Uterus (tissue), 4 donors: ENCODE results near the gene SNX13. TPM values are rescaled to one million over a fixed set of nuclear protein-coding genes. Genes with fewer than 3 reads are reported as not detected.

ENCODE experiments used
- DNase-seq, 2 donors: peaks; one replicate each; pipeline ENCODE4 v3.0.0-alpha.2; 2019 to 2020
- H3K27ac ChIP-seq, 2 donors: fragments of 200-600 bp; sonication (generic); 1 replicate in 1 of 2; 2 replicates in 1 of 2; pipeline ENCODE4 v1.5.1; 2016 to 2018
- H3K27me3 ChIP-seq, 2 donors: fragments of 200-600 bp; sonication (generic); one replicate each; pipeline ENCODE4 v1.5.1; 2018 to 2019; ENCODE audit warnings: control low read depth in 1 of 2
- H3K36me3 ChIP-seq, 2 donors: fragments of 200-600 bp; sonication (generic); one replicate each; pipeline ENCODE4 v1.5.1; 2019; ENCODE audit warnings: control low read depth in 1 of 2
- H3K4me1 ChIP-seq, 2 donors: fragments of 200-600 bp; sonication (generic); one replicate each; pipeline ENCODE4 v1.5.1; 2018 to 2019; ENCODE audit warnings: control low read depth in 1 of 2
- H3K4me3 ChIP-seq, 2 donors: fragments of 200-600 bp; sonication (generic); 1 replicate in 1 of 2; 2 replicates in 1 of 2; pipeline ENCODE4 v1.5.1; 2018 to 2019; ENCODE audit warnings: mild to moderate bottlenecking in 1 of 2
- H3K9me3 ChIP-seq, 2 donors: fragments of 200-600 bp; sonication (generic); one replicate each; pipeline ENCODE4 v1.5.1; 2019; ENCODE audit warnings: control low read depth in 1 of 2
- POLR2A ChIP-seq, 2 donors: fragments of 450-650 bp; IDR thresholded peaks; one replicate each; pipeline ENCODE4 v1.6.1; 2016; ENCODE audit warnings: antibody characterized with exemption in 2 of 2, mild to moderate bottlenecking in 1 of 2, moderate library complexity in 1 of 2
- intact Hi-C: fragments of 100-400 bp; cut with DNase I; formaldehyde crosslinking; loops from one replicate; pipeline ENCODE4 v1.15.1; 2023; ENCODE audit warnings: low total_unique reads
- total RNA-seq, 4 donors: library from RNA; depleted of rRNA in 3 of 4; stranded (reverse); fragments of >200 nt in 3 of 4; gene quantifications; one replicate each; pipeline versions ENCODE4 v1.1.0 to v1.2.4, GENCODE V29; 2014 to 2023
- TF ChIP-seq, protein P1 (sequence below), 4 experiments: fragments of 200-600 bp in 2 of 4; fragments of 450-650 bp in 2 of 4; sonication (generic) in 2 of 4; IDR thresholded peaks; one replicate each; pipeline ENCODE4 v1.5.1; 2016 to 2019; ENCODE audit warnings: antibody characterized with exemption in 4 of 4, mild to moderate bottlenecking in 2 of 4, moderate library complexity in 1 of 4
- donor health status: DM: yes; HTN: yes; CAD: no.

The SNX13 gene
- total RNA-seq, 4 donors from 2014 or later = 26.9 to 222 (median 91.2) TPM

DNA sequence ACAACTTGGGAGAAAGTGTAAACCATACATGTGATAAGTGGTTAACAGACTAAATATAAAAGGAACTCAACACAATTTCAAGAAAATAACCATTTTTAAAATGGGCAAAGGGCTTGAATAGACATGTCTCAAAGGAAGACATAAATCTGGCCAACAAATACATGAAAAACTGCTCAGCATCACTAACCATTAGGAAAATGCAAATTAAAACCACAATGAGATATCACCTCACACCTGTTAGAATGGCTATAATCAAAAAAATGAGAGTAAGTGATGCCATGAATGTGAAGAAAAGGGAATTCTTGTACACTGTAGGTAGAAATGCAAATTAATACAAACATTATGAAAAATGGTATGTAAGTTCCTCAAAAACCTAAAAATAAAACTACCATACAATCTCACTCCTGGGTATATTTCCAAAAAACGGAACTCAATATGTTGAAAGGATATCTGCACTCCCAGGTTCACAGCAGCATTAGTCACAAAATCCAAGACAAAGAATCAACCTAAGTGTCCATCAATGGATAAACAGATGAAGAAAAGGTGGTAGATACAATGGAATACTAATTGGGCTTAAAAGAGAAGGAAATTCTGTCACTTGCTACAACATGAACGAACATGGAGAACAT, 5.6 kb downstream of the SNX13 start:
- no peak for DNase-seq
- Histone ChIP-seq H3K9me3 (no peaks in the 10 kb centered on the region), H3K36me3 (no peaks in the 10 kb centered on the region), H3K4me3 (no peak overlapping the region), H3K27ac (no peak overlapping the region), H3K4me1 (peaks cover 0 to 4% of the 10 kb centered on the region in 2 donors), H3K27me3 (no peaks in the 10 kb centered on the region)
- no peak for TF ChIP-seq POLR2A (IDR thresholded peaks at IDR 0.05)
- TF ChIP-seq, protein P1, sequence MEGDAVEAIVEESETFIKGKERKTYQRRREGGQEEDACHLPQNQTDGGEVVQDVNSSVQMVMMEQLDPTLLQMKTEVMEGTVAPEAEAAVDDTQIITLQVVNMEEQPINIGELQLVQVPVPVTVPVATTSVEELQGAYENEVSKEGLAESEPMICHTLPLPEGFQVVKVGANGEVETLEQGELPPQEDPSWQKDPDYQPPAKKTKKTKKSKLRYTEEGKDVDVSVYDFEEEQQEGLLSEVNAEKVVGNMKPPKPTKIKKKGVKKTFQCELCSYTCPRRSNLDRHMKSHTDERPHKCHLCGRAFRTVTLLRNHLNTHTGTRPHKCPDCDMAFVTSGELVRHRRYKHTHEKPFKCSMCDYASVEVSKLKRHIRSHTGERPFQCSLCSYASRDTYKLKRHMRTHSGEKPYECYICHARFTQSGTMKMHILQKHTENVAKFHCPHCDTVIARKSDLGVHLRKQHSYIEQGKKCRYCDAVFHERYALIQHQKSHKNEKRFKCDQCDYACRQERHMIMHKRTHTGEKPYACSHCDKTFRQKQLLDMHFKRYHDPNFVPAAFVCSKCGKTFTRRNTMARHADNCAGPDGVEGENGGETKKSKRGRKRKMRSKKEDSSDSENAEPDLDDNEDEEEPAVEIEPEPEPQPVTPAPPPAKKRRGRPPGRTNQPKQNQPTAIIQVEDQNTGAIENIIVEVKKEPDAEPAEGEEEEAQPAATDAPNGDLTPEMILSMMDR (IDR thresholded peaks at IDR 0.05) = no peak
- intact Hi-C loops = no loop called here

DNA sequence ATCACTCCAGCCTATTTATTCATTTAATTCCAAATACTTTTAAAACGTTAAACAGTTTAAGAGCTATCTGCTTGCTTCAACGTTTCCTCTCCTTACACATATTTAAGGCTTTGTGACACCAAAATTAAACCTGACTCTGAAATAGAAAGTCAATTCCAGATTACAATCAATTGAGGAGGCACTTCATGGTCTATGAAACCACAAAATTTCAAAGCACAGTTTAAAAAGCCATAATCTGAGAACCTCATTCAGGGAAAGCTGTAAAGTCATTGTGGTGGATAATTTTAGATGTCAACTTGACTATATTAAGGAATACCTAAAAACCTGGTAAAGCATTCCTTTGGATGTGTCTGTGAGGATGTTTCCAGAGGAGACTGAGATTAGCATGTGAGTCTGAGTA, 6.2 kb downstream of the SNX13 start:
- H3K4me3 ChIP-seq = no peak overlapping the region
- peaks cover 0 to 4% of the 10 kb centered on the region in 2 donors for H3K4me1 ChIP-seq
- intact Hi-C loops = no loop called here
- no peaks in the 10 kb centered on the region for H3K9me3 ChIP-seq
- H3K36me3 ChIP-seq = no peaks in the 10 kb centered on the region
- no peak for DNase-seq
- H3K27me3 ChIP-seq = no peaks in the 10 kb centered on the region
- no peak overlapping the region for H3K27ac ChIP-seq
- TF ChIP-seq POLR2A (IDR thresholded peaks at IDR 0.05) = no peak
- TF ChIP-seq, protein P1 (IDR thresholded peaks at IDR 0.05) = no peak

GRCh38 chr7:17932770-17933169, 7.5 kb downstream of the SNX13 start:
- Histone ChIP-seq H3K4me3 (no peak overlapping the region), H3K9me3 (no peaks in the 10 kb centered on the region), H3K27me3 (no peaks in the 10 kb centered on the region), H3K27ac (no peak overlapping the region), H3K4me1 (peaks cover 0 to 4% of the 10 kb centered on the region in 2 donors), H3K36me3 (no peaks in the 10 kb centered on the region)
- no peak for TF ChIP-seq POLR2A (IDR thresholded peaks at IDR 0.05)
- TF ChIP-seq, protein P1 (IDR thresholded peaks at IDR 0.05) = no peak
- intact Hi-C loops = no loop called here
- DNase-seq = no peak

- intact Hi-C loops = no loop called here
- DNase-seq = no peak
- Histone ChIP-seq H3K36me3 (no peaks in the 10 kb centered on the region), H3K27ac (no peak overlapping the region), H3K4me3 (no peak overlapping the region), H3K27me3 (no peaks in the 10 kb centered on the region), H3K4me1 (peaks cover 0 to 4% of the 10 kb centered on the region in 2 donors), H3K9me3 (no peaks in the 10 kb centered on the region)
- no peak for TF ChIP-seq POLR2A (IDR thresholded peaks at IDR 0.05)
- TF ChIP-seq, protein P1 (IDR thresholded peaks at IDR 0.05) = no peak
These were observed 9.2 kb downstream of the SNX13 start for GRCh38 chr7:17931069-17931468.

- TF ChIP-seq POLR2A (IDR thresholded peaks at IDR 0.05) = no peak
- TF ChIP-seq, protein P1 (IDR thresholded peaks at IDR 0.05) = no peak
- H3K4me3 ChIP-seq = no peak overlapping the region
- no peaks in the 10 kb centered on the region for H3K27me3 ChIP-seq
- no peaks in the 10 kb centered on the region for H3K9me3 ChIP-seq
- intact Hi-C loops = no loop called here
- no peak for DNase-seq
- peaks cover 0 to 4% of the 10 kb centered on the region in 2 donors for H3K4me1 ChIP-seq
- no peak overlapping the region for H3K27ac ChIP-seq
- H3K36me3 ChIP-seq = no peaks in the 10 kb centered on the region
These were observed 9.7 kb downstream of the SNX13 start for GRCh38 chr7:17930546-17930945.
